AG10803 (cell line): ENCODE data around the gene ZFR.
A peak's percentile ranks its signal among the peaks of the same experiment; 100 is the strongest.

ENCODE experiments used
- DNase-seq: peaks from one replicate; pipeline ENCODE4 v3.0.0; 2010; ENCODE audit warnings: low read depth
- H3K4me3 ChIP-seq: 2 replicates; pipeline ENCODE4 v1.5.1; 2011; ENCODE audit warnings: mild to moderate bottlenecking, low read length, control low read depth
- CTCF ChIP-seq: conservative IDR thresholded peaks from 2 replicates; pipeline ENCODE4 v1.5.1; 2011; ENCODE audit warnings: mild to moderate bottlenecking, low read length, control low read depth, inconsistent platforms

The ZFR gene

GRCh38 chr5:32390819-32391591 lies 53.5 kb downstream of the ZFR start:
- peak; percentile 77 for DNase-seq
- no peak for TF ChIP-seq CTCF
- H3K4me3 ChIP-seq = no peak overlapping the region

GRCh38 chr5:32388432-32389129 lies 56.0 kb downstream of the ZFR start:
- no peak for TF ChIP-seq CTCF
- no peak overlapping the region for H3K4me3 ChIP-seq
- peak; percentile 54 for DNase-seq

GRCh38 chr5:32387841-32388240 lies 56.7 kb downstream of the ZFR start:
- no peak for TF ChIP-seq CTCF
- no peak overlapping the region for H3K4me3 ChIP-seq
- no peak for DNase-seq

- H3K4me3 ChIP-seq = no peak overlapping the region
- TF ChIP-seq CTCF = no peak
- DNase-seq = peak; percentile 31
Observed at GRCh38 chr5:32387211-32387610, 57.3 kb downstream of the ZFR start.

- DNase-seq = no peak
- TF ChIP-seq CTCF = no peak
- H3K4me3 ChIP-seq = no peak overlapping the region
Observed at GRCh38 chr5:32384621-32385020, 59.9 kb downstream of the ZFR start.

- no peak overlapping the region for H3K4me3 ChIP-seq
- DNase-seq = no peak
- TF ChIP-seq CTCF = no peak
Observed at GRCh38 chr5:32383586-32383985, 61.0 kb downstream of the ZFR start.

GRCh38 chr5:32383065-32383464 lies 61.5 kb downstream of the ZFR start:
- no peak for TF ChIP-seq CTCF
- DNase-seq = no peak
- no peak overlapping the region for H3K4me3 ChIP-seq
